WI38 (cell line): Measurements from ENCODE around the gene TTC16.

Experiments used
- H3K4me3 ChIP-seq: 2 replicates; pipeline ENCODE4 v1.5.1; 2011; ENCODE audit warnings: low read depth, mild to moderate bottlenecking, control low read depth, low read length
- CTCF ChIP-seq: IDR thresholded peaks from 2 replicates; pipeline ENCODE4 v1.5.1; 2012; ENCODE audit warnings: low read depth, mild to moderate bottlenecking, control low read depth, low read length

The TTC16 gene

GRCh38 chr9:127762111-127762676, 46.3 kb downstream of the TTC16 start:
- no peak overlapping the region for H3K4me3 ChIP-seq

GRCh38 chr9:127763918-127764384, 48.1 kb downstream of the TTC16 start:
- H3K4me3 ChIP-seq: no peak overlapping the region
- TF ChIP-seq CTCF: peak; percentile 4; the same call in 1 of the 2 replicates

More at GRCh38 chr9:127762111-127762676, 46.3 kb downstream of the TTC16 start:
- no peak for TF ChIP-seq CTCF

- TF ChIP-seq CTCF: no peak
- no peak overlapping the region for H3K4me3 ChIP-seq
Observed at GRCh38 chr9:127765418-127765817, 49.5 kb downstream of the TTC16 start.

DNA sequence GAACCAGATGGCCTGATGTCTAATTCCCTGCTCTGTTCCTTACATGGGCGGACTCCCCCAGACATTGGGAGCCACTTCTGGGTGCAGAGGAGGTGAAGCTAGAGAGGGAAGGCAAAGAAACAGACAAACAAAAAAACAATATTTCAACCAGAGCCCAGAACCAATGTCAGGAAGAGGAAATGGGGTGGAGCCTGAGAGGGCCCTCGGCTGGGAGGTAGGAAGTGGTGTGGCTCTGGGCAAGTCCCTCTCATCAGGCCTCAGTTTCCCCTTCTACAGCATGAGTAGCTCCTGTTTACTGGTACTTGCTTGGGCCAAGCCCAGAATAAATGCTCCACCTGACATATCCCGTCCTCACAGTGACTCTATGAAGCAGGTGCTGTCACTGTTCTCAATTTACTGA, 51.5 kb downstream of the TTC16 start:
- no peak overlapping the region for H3K4me3 ChIP-seq
- TF ChIP-seq CTCF: no peak

DNA sequence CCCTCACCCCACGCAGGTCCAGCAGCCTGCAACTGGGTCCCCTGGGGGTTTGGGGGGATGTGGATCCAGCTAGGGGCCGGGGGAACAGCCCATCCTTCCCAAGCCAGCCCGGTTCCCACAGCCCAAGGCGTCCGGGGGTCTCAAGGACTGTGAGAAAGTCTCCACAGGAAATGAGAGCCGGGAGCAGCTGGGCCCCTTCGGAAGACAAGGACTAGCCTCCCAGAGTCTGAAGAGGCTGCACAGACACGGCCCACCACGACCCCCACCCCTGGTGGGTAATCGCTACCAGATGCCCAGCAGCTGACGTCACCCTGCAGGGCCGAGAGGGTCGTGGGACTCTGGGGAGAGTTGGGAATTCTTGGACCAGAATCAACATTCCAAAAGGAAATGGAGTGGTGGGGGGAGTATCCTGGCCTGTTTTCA, 52.0 kb downstream of the TTC16 start:
- H3K4me3 ChIP-seq: no peak overlapping the region
- no peak for TF ChIP-seq CTCF

DNA sequence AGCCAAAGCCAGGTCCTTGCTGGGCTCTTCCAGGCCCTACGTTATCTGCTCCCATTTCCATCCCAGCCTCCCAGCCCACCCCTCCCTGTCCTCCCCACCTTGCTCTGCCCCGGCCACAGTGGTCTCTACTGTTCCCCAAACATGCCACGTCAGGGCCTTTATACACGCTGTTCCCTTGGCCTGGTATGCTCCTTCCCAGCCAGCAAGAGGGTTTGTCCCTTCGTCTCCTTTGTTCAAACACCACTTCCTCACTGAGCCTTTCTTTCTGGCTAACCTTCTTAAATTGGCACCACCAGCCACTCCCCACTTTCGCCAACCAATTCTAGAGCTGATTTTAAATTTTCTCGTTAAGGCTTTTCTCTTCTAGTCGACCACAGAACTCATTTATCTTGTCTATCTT, 52.8 kb downstream of the TTC16 start:
- no peak for TF ChIP-seq CTCF
- H3K4me3 ChIP-seq: no peak overlapping the region

- H3K4me3 ChIP-seq: no peak overlapping the region
- TF ChIP-seq CTCF: no peak
Observed at GRCh38 chr9:127769101-127769500, 53.2 kb downstream of the TTC16 start.
